ENCODE results near the gene PPP2R5C.

Gene PPP2R5C

DNA sequence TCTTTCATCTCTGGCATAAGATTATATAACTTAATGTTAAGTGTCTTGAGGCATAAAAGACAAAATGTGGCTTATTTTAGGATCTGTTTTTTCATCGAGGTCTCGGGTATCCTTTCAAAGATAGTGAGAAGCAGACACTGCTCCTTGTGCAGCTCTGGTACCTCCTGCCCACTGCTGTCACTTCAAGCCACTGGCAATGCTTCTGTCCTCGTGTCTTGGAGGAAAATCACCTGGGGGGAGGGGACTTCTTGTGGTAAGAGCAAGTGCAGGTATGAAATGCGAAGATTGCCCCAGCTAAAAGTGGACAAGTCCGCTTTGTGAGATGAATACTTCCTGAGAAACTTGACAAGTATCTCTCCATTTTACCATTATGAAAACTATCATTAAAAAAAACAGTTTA, 165.1 kb downstream of the PPP2R5C start:
- intact Hi-C loops (cut with DNase I; ENCODE audit: low total_unique reads), result no loop called here
- Histone ChIP-seq H3K4me1 (peaks cover 0 to 16% (median 10%) of the 10 kb centered on the region in 4 donors), H3K9me3 (no peaks in the 10 kb centered on the region), H3K36me3 (peaks cover 10 to 34% (median 24%) of the 10 kb centered on the region in 3 donors), H3K27ac (peak overlapping the region; percentile 61 to 68), H3K4me3 (no peak overlapping the region), H3K27me3 (no peaks in the 10 kb centered on the region)
- peak in 1 of 2 donors; percentile 25 for DNase-seq
- TF ChIP-seq CTCF (IDR thresholded peaks at IDR 0.05), result no peak

- H3K36me3 ChIP-seq, result peaks cover 6 to 22% (median 14%) of the 10 kb centered on the region in 3 donors
- peaks cover 0 to 16% (median 10%) of the 10 kb centered on the region in 4 donors for H3K4me1 ChIP-seq
- intact Hi-C loops (cut with DNase I; ENCODE audit: low total_unique reads), result no loop called here
- no peak for TF ChIP-seq CTCF (IDR thresholded peaks at IDR 0.05)
- H3K27me3 ChIP-seq, result no peaks in the 10 kb centered on the region
- no peak overlapping the region for H3K4me3 ChIP-seq
- H3K27ac ChIP-seq, result peak overlapping the region; percentile 61 to 68
- no peaks in the 10 kb centered on the region for H3K9me3 ChIP-seq
- peak; percentile 92 to 95 for DNase-seq
These were observed 166.3 kb downstream of the PPP2R5C start for GRCh38 chr14:101927859-101928258.

DNA sequence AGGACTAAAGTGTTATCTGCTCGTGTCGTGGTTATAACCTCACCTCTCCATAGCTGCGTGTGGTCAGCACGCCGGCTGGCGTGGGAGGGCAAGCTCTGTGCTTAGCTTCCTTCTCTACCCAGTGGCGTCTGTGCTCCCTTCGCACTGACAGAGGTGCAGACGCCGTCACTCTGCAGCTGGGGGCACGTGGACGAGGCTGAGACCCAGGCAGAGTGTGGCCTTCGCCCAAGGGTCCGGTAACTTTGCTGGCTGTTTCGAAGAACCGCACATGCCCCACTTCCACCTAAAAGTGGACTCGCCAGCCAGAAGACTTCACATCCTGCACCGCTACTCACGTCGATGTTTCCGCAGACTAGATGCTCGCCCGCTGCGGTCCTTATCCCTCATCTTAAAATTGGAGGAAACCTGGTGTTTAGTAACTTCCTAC, 166.9 kb downstream of the PPP2R5C start:
- H3K4me3 ChIP-seq, result no peak overlapping the region
- peaks cover 0 to 16% (median 10%) of the 10 kb centered on the region in 4 donors for H3K4me1 ChIP-seq
- peaks cover 6 to 16% (median 12%) of the 10 kb centered on the region in 3 donors for H3K36me3 ChIP-seq
- intact Hi-C loops (cut with DNase I; ENCODE audit: low total_unique reads), result no loop called here
- H3K27me3 ChIP-seq, result no peaks in the 10 kb centered on the region
- no peak for TF ChIP-seq CTCF (IDR thresholded peaks at IDR 0.05)
- H3K9me3 ChIP-seq, result no peaks in the 10 kb centered on the region
- no peak for DNase-seq
- peak overlapping the region; percentile 61 to 68 for H3K27ac ChIP-seq

GRCh38 chr14:101929096-101929495, 167.6 kb downstream of the PPP2R5C start:
- intact Hi-C loops (cut with DNase I; ENCODE audit: low total_unique reads), result no loop called here
- no peak for TF ChIP-seq CTCF (IDR thresholded peaks at IDR 0.05)
- Histone ChIP-seq H3K9me3 (no peaks in the 10 kb centered on the region), H3K27ac (no peak overlapping the region), H3K4me3 (no peak overlapping the region), H3K4me1 (peaks cover 0 to 16% (median 10%) of the 10 kb centered on the region in 4 donors), H3K27me3 (no peaks in the 10 kb centered on the region), H3K36me3 (peaks cover 6 to 16% (median 12%) of the 10 kb centered on the region in 3 donors)
- no peak for DNase-seq

- Histone ChIP-seq H3K27ac (no peak overlapping the region), H3K36me3 (peaks cover 4 to 10% (median 7%) of the 10 kb centered on the region in 3 donors), H3K4me3 (no peak overlapping the region), H3K4me1 (peaks cover 0 to 16% (median 10%) of the 10 kb centered on the region in 4 donors), H3K9me3 (no peaks in the 10 kb centered on the region), H3K27me3 (peaks cover 0 to 6% of the 10 kb centered on the region in 2 donors)
- no peak for TF ChIP-seq CTCF (IDR thresholded peaks at IDR 0.05)
- peak in 1 of 2 donors; percentile 41 for DNase-seq
- intact Hi-C loops (cut with DNase I; ENCODE audit: low total_unique reads), result no loop called here
These were observed 168.4 kb downstream of the PPP2R5C start for GRCh38 chr14:101929946-101930345.

DNA sequence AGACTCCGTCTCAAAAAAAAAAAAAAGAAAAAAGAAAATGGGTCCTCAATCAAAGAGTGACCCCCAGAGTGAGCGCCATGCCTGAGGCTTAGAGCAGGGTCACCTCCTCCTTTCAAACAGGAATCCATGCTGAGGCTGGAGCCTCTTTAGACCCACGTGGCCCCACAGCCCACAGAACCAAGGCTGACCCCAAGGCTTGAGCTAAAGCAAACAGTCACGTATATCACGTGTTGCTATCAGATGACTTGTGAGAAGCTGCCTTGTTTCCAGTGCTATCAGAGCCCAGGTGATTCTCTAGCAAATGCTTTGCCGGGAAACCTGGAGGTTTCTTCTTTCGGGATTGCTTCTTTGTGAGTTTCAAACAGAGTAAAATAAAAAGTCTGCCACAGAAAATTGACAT, 171.2 kb downstream of the PPP2R5C start:
- peaks cover 0 to 17% of the 10 kb centered on the region in 2 donors for H3K27me3 ChIP-seq
- no peak overlapping the region for H3K4me3 ChIP-seq
- H3K9me3 ChIP-seq, result no peaks in the 10 kb centered on the region
- no peak for DNase-seq
- H3K27ac ChIP-seq, result no peak overlapping the region
- intact Hi-C loops (cut with DNase I; ENCODE audit: low total_unique reads), result no loop called here
- no peak for TF ChIP-seq CTCF (IDR thresholded peaks at IDR 0.05)
- no peaks in the 10 kb centered on the region for H3K36me3 ChIP-seq
- peaks cover 0 to 8% (median 4%) of the 10 kb centered on the region in 4 donors for H3K4me1 ChIP-seq
